HG02852 (cell line): ENCODE data around the gene GABRA5.

Experiments
- ATAC-seq: cut with Tn5 transposase; IDR thresholded peaks from one replicate; pipeline ENCODE4 v1.9.1; 2021; ENCODE audit warnings: mild to moderate bottlenecking, moderate library complexity; ENCODE audit not compliant: unreplicated experiment

The GABRA5 gene

GRCh38 chr15:26921433-26921832 lies 54.6 kb downstream of the GABRA5 start:
- no peak for ATAC-seq

- ATAC-seq = no peak
Measured at GRCh38 chr15:26926081-26926480, 59.2 kb downstream of the GABRA5 start.

GRCh38 chr15:26928051-26928450 lies 61.2 kb downstream of the GABRA5 start:
- no peak for ATAC-seq

- ATAC-seq = no peak
Measured at GRCh38 chr15:26929588-26929987, 62.7 kb downstream of the GABRA5 start.

- ATAC-seq = no peak
Measured at GRCh38 chr15:26934848-26935247, 68.0 kb downstream of the GABRA5 start.

- no peak for ATAC-seq
Measured at GRCh38 chr15:26935322-26935721, 68.5 kb downstream of the GABRA5 start.

- ATAC-seq = no peak
Measured at GRCh38 chr15:26936502-26936901, 69.6 kb downstream of the GABRA5 start.

- no peak for ATAC-seq
Measured at GRCh38 chr15:26937134-26937533, 70.3 kb downstream of the GABRA5 start.

- no peak for ATAC-seq
Measured at GRCh38 chr15:26939398-26939797, 72.5 kb downstream of the GABRA5 start.

- ATAC-seq = no peak
Measured at GRCh38 chr15:26941489-26941888, 74.6 kb downstream of the GABRA5 start.

GRCh38 chr15:26943866-26944265 lies 77.0 kb downstream of the GABRA5 start:
- no peak for ATAC-seq

GRCh38 chr15:26945046-26945445 lies 78.2 kb downstream of the GABRA5 start:
- no peak for ATAC-seq

GRCh38 chr15:26950001-26950400 lies 83.1 kb downstream of the GABRA5 start:
- ATAC-seq = no peak

GRCh38 chr15:26954403-26954802 lies 87.5 kb downstream of the GABRA5 start:
- no peak for ATAC-seq

- ATAC-seq = no peak
Measured at GRCh38 chr15:26967719-26968269, 100.9 kb downstream of the GABRA5 start.

- no peak for ATAC-seq
Measured at GRCh38 chr15:26968806-26969205, 101.9 kb downstream of the GABRA5 start.

GRCh38 chr15:26970712-26971210 lies 103.9 kb downstream of the GABRA5 start, which contains the start of gene GABRG3:
Gene GABRG3 (plus strand): TSS chr15:26971181.
- no peak for ATAC-seq

GRCh38 chr15:26971271-26972018 lies 104.6 kb downstream of the GABRA5 start:
- ATAC-seq = no peak

GRCh38 chr15:26972636-26973035 lies 105.8 kb downstream of the GABRA5 start:
- no peak for ATAC-seq

GRCh38 chr15:26974120-26974780 lies 107.4 kb downstream of the GABRA5 start:
- no peak for ATAC-seq

- no peak for ATAC-seq
Measured at GRCh38 chr15:26981492-26981891, 114.6 kb downstream of the GABRA5 start.

GRCh38 chr15:26983822-26984221 lies 117.0 kb downstream of the GABRA5 start:
- ATAC-seq = no peak
